ENCODE results near the gene CHN1. TPM values are rescaled to one million over a fixed set of nuclear protein-coding genes. Genes with fewer than 3 reads are reported as not detected.

The CHN1 gene
- polyA plus RNA-seq, 1 of the 3 experiments (the other 2 are of a cell fraction) = 31.6 TPM

- H3K9me2 ChIP-seq = no peaks in the 10 kb centered on the region
- H3K4me3 ChIP-seq (ENCODE audit: low read depth in 2 of 2, low read length in 1 of 2) = no peak overlapping the region
- peaks cover 0 to 11% of the 10 kb centered on the region in 2 experiments; a peak in 2 of 4 replicates for H3K4me1 ChIP-seq (ENCODE audit: control insufficient read depth in 1 of 2, insufficient read depth in 2 of 2, low read depth in 1 of 2, low read length in 1 of 2)
- TF ChIP-seq ELF1 (IDR thresholded peaks at IDR 0.05) (no peak), CHD2 (IDR thresholded peaks at IDR 0.05; ENCODE audit: low read length, partially characterized antibody) (no peak), MXI1 (IDR thresholded peaks at IDR 0.05; ENCODE audit: low read depth, low read length) (no peak), EP300 (IDR thresholded peaks at IDR 0.05; ENCODE audit: borderline replicate concordance in 1 of 2, low read depth in 1 of 2, low read length in 1 of 2) (no peak), JUND (IDR thresholded peaks at IDR 0.05) (no peak), USF1 (IDR thresholded peaks at IDR 0.05; ENCODE audit: borderline replicate concordance, low read depth) (no peak), IRF3 (IDR thresholded peaks at IDR 0.05; ENCODE audit: low read depth, low read length) (no peak), GABPA (IDR thresholded peaks at IDR 0.05; ENCODE audit: low read depth) (no peak), REST (IDR thresholded peaks at IDR 0.05; ENCODE audit: low read depth, low read length) (no peak), PBX3 (IDR thresholded peaks at IDR 0.05) (no peak), POLR2AphosphoS5 (IDR thresholded peaks at IDR 0.05; ENCODE audit: low read depth, low read length) (no peak), RCOR1 (IDR thresholded peaks at IDR 0.05; ENCODE audit: low read length) (no peak), EZH2phosphoT487 (IDR thresholded peaks at IDR 0.05; ENCODE audit: borderline replicate concordance, low read depth) (no peak), MEF2A (IDR thresholded peaks at IDR 0.05; ENCODE audit: borderline replicate concordance, low read depth) (no peak)
- H3F3A ChIP-seq (replicated peaks; ENCODE audit: insufficient read depth) = no peaks in the 10 kb centered on the region
- DNase-seq = no peak
- ChIA-PET POLR2A (no interaction called here), CTCF (interaction anchor here (1.3 kb wide), 1 partner anchor 16 kb away, joined by 3 read pairs; no protein-coding TSS in a partner anchor)
- H3K79me2 ChIP-seq (ENCODE audit: insufficient read depth) = no peaks in the 10 kb centered on the region; the same call in 1 of the 2 replicates
- H3K27ac ChIP-seq (ENCODE audit: low read depth in 2 of 2, low read length in 1 of 2) = no peak overlapping the region
- peaks cover 3 to 7% of the 10 kb centered on the region in 2 experiments for H3K36me3 ChIP-seq (replicated peaks in 1 of 2; ENCODE audit: control insufficient read depth in 1 of 2, insufficient read depth in 2 of 2, low read length in 1 of 2)
- H4K20me1 ChIP-seq (ENCODE audit: insufficient read depth) = no peaks in the 10 kb centered on the region
- H3K4me2 ChIP-seq = no peak overlapping the region
- WGBS (ENCODE audit: low lambda C conversion rate) = 93% methylated on average over 2 of the region's 2 CpGs
- H3K9ac ChIP-seq = no peak overlapping the region
- H2AFZ ChIP-seq (ENCODE audit: low read depth) = no peak overlapping the region
- no peaks in the 10 kb centered on the region for H3K27me3 ChIP-seq (ENCODE audit: insufficient read depth)
- H3K9me3 ChIP-seq = peaks cover 4% of the 10 kb centered on the region; the same call in 1 of the 2 replicates
These were observed 112.6 kb downstream of the CHN1 start for GRCh38 chr2:174892546-174892945.
